ENCODE data around the gene RABGGTA.
A peak's percentile ranks its signal among the peaks of the same experiment; 100 is the strongest.

The RABGGTA gene, protein sequence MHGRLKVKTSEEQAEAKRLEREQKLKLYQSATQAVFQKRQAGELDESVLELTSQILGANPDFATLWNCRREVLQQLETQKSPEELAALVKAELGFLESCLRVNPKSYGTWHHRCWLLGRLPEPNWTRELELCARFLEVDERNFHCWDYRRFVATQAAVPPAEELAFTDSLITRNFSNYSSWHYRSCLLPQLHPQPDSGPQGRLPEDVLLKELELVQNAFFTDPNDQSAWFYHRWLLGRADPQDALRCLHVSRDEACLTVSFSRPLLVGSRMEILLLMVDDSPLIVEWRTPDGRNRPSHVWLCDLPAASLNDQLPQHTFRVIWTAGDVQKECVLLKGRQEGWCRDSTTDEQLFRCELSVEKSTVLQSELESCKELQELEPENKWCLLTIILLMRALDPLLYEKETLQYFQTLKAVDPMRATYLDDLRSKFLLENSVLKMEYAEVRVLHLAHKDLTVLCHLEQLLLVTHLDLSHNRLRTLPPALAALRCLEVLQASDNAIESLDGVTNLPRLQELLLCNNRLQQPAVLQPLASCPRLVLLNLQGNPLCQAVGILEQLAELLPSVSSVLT

DNA sequence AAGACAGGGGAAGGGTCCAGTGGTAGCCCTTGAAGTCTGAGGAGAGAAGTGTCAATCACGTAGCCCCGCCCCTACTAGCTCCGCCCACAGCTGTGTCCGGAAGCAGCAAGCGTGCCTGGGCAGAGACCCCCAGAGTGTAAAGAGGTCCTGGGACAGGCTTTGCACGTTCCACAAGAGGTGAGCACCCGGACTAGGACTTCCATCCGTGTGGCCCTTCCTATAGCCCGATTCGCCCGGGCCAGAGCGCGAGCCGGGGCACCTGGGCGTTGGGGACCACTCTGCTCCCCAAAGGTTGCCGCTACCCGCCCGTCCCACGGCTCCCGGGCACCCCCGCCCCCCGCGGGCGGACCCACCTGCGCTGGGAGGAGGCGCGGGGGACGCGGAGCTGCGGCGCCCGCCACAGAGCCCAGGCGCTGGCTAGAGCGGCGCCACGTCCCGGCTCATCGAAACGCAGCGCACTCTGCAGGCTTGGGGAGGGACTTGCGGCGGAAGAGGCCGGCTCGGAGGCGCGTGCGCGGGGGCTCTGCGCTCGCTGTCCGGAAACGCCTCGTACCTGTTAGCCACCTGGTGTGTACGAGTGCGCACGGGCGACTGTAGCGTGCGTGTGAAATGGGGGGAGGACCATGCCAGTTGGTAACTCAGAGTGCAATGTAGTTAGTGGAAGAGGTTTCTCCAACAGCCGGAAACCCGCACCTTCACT is at the start of gene RABGGTA:
RABGGTA (minus strand) TSS at position 464 of the 700 bp plus-strand sequence. CDS start 482 bp downstream, outside the sequence.
- peak in 55 of 56 donors; percentile 27 to 87 (median 72) for DNase-seq

DNA sequence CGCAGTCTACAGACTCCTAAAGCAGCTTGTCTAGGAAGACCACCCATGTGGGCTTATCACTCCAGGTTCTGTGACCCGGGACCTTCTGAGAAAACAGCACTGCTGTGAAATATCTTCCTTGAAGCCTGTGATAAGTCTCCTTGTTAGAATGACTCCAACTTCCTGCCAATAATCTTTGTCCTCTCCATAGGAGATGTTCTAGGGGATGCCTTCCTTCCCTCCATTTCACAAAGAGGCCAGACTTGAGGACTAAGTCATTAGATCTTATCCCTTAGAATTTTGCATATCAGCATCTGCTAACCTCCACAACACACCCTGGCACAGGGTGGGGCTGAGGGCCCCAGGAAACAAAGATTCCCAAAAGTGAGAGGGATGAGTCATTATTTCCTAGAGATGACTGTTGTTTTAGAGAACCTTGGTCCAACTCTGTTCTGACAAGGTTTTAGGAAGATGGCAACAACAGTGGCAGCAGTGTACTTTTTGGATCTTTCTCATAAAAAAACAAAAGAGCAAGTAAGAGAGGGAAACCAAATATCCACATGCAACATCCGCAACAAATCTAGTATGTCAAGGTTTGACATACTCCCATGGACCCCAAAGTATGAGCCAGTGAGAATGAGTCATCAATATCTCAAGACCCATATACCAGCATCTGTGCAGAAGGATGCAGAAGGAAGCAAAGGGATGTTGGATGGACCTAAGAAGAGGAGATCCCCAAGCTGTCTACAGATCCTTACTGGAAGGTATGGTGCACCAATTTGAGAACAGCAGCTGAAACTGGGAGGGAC is 45.9 kb upstream of the RABGGTA start:
- DNase-seq = no peak

DNA sequence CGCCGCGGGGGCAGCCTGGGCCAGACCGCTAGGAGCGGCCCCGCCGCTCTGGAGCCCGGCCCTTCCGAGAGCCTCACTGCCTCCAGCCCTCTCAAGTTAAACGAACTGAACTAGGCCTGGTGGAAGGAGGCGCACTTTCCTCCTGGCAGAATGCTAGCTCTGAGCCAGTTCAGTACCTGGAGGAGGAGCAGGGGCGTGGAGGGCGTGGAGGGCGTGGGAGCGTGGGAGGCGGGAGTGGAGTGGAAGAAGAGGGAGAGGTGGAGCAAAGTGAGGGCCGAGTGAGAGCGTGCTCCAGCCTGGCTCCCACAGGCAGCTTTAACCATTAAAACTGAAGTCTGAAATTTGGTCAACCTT is 45.2 kb upstream of the RABGGTA start:
- DNase-seq = no peak

DNA sequence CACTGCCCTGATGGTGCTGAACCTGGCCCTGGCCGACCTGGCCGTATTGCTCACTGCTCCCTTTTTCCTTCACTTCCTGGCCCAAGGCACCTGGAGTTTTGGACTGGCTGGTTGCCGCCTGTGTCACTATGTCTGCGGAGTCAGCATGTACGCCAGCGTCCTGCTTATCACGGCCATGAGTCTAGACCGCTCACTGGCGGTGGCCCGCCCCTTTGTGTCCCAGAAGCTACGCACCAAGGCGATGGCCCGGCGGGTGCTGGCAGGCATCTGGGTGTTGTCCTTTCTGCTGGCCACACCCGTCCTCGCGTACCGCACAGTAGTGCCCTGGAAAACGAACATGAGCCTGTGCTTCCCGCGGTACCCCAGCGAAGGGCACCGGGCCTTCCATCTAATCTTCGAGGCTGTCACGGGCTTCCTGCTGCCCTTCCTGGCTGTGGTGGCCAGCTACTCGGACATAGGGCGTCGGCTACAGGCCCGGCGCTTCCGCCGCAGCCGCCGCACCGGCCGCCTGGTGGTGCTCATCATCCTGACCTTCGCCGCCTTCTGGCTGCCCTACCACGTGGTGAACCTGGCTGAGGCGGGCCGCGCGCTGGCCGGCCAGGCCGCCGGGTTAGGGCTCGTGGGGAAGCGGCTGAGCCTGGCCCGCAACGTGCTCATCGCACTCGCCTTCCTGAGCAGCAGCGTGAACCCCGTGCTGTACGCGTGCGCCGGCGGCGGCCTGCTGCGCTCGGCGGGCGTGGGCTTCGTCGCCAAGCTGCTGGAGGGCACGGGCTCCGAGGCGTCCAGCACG is 44.6 kb upstream of the RABGGTA start:
- no peak for DNase-seq

DNA sequence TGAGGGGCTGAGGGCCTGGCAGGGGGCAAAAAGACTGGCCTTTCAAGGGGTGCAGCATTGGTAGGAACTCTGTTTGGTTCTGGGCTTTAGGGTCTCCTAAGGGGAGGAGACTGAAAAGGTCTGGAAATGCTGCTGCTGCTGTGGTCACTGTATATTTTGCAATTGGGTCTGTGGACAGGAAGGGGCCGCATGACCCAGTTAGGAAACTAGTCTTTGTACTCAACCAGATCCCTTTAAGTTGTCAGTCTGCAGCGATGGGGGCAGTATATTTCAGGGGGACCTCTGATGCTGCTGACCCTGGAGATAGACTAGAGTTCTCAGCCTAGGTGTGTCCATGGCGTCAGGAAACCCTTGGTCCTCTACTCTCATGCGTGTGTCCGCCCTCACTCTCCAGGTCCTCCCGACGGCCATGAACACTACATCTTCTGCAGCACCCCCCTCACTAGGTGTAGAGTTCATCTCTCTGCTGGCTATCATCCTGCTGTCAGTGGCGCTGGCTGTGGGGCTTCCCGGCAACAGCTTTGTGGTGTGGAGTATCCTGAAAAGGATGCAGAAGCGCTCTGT is 43.9 kb upstream of the RABGGTA start:
- no peak for DNase-seq

DNA sequence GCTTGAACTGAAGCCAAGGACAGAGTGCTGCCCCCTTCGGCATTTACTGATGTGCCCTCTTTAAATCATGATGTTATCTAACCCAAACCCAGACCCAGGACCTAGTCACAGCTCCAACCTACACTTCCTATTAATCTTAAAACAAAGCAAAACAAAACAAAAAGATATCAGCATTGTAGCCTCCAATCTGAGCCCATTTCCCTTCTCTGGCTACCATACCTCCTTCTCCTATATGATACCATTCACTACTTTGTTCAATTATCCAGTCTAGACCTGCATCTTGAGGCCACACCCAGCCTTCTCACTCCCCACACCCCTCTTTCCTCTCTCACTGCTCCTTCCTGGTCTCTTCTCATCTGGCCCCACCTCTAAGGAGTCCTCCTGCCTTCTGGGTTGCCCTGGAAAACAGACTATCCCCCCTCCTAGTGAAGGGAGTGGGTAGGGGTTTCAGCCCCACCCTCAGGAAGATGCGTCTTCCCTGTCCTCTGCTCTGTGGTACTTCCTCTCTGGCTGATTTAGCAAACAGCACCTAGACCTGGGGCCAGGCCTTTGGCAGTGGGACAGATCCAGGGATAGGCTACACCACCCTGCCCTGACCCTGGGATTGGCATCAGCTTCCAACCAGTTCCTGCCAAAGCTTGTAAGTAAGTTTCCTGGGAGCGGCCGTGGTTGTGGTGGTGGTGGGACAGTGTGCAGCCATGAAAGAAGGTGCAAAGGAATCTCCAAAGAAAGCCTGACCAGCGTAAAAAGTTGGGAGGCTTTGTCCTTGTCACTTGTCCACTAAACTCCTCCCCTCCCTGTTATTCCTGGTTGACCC is 43.2 kb upstream of the RABGGTA start:
- no peak for DNase-seq

DNA sequence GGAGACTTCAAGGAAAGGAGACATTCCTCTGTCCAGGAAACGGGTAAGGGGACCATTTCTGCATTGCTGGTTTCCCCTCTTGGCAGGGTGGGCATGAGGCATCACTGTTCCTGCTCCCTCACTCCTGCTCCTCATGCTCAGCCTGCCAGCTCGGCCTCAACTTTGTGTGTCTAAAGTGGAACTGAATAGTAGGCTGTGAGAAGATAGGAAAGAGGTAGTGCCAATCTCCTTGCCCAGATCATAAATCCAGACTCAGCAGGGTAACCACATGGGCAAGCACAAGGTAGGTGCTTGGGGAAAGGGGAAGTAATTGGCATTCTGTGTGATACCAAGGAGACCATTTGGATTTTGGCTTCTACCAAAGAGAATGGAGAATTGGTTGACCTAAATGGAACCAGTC is 42.5 kb upstream of the RABGGTA start:
- DNase-seq = no peak

DNA sequence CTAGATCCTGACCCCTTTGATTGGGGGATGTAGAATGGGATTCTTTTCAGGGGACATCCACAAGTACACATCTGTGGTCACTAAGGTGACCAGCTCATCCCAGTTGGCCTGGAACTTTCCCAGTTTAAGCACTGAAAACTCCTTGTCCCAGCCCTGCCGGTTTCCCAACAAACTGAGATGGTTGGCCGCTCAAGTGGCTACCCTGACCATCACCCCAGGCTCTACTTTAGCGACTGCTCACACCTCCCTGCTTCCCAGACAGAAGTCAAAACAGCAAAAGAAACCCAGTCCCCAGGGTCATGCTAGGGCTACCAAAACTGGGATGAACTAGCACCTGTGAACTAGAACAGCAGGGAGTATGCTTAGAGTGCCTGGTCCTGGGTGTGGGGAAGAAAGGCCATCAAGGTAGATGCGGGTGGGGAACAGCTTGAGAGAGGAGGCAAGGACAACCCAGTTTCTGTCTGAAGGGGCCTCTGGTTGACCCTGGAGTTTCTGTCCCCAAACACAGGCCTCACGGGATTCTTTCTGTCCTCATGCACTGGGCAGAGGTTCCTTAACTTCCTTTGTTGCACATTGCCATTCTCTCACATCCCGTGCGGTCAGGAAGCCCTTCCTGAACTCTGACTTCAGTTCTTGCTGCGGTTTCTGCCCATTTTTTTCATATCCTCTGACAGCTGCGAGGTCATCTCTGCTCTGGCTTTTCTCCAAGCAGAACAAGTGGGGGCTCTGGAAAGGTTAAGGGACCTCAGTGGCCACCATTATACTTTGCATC is 41.5 kb upstream of the RABGGTA start:
- no peak for DNase-seq

DNA sequence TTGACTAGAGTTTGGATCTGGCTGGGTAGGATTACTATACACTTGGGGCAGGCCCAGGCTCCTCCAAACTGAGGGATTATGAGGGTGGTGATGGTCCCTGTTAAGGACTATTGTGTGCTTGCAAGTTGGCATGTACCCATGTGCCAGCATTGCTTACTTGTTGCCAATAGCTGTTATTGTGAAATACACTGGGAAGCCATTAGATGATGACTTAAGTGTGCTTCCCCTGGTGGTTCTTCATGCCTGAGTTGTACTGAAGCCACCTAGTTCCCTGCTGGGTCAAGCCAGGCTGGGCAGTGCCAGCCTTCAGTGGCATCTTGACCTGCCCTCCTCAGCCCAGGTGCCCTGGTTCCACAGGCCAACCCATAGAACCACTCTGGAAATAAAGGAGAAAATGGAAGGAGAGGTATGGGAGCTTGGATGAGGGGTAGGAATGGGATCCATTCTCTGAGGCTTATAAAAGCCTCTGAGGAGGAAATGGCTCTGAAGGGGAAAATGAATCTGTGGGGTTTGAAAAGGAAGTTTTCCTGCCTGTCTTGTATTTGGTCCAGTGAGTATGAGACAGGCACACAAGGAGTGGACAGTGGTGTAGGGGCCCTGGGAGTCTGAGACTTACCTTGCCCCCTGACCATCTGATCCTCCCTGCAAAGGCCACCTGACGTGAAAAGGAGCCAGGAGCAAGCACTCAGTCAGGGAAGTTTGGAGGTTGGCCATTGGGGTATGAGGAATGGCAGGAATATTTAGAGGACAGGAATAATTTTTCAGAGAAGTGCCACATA is 40.6 kb upstream of the RABGGTA start:
- DNase-seq = no peak

DNA sequence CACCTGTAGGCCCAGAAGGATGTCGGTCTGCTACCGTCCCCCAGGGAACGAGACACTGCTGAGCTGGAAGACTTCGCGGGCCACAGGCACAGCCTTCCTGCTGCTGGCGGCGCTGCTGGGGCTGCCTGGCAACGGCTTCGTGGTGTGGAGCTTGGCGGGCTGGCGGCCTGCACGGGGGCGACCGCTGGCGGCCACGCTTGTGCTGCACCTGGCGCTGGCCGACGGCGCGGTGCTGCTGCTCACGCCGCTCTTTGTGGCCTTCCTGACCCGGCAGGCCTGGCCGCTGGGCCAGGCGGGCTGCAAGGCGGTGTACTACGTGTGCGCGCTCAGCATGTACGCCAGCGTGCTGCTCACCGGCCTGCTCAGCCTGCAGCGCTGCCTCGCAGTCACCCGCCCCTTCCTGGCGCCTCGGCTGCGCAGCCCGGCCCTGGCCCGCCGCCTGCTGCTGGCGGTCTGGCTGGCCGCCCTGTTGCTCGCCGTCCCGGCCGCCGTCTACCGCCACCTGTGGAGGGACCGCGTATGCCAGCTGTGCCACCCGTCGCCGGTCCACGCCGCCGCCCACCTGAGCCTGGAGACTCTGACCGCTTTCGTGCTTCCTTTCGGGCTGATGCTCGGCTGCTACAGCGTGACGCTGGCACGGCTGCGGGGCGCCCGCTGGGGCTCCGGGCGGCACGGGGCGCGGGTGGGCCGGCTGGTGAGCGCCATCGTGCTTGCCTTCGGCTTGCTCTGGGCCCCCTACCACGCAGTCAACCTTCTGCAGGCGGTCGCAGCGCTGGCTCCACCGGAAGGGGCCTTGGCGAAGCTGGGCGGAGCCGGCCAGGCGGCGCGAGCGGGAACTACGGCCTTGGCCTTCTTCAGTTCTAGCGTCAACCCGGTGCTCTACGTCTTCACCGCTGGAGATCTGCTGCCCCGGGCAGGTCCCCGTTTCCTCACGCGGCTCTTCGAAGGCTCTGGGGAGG is 39.5 kb upstream of the RABGGTA start, which contains the start of gene LTB4R:
LTB4R (plus strand) TSS at position 857 of the 959 bp plus-strand sequence. CDS start 4,150 bp downstream, outside the sequence.
- DNase-seq = peak in 44 of 56 donors; percentile 15 to 77 (median 54)

DNA sequence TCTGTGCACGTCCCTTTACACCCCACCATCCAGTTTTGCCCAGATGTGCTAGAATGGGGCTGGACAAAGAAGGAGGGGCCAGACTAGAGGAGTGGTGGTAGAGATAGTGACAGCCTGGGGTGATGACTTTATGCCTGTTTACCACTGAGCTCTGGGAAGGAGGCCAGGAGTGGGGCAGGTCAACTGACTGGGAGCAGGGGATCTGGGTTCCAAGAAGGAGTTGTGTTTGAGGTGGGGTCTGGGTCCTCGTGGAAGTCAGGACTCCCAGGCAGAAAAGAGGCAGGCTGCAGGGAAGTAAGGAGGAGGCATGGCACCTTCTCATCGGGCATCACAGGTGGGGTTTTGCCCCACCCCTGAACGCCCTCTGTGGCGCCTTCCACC is 38.9 kb upstream of the RABGGTA start:
- DNase-seq = no peak

DNA sequence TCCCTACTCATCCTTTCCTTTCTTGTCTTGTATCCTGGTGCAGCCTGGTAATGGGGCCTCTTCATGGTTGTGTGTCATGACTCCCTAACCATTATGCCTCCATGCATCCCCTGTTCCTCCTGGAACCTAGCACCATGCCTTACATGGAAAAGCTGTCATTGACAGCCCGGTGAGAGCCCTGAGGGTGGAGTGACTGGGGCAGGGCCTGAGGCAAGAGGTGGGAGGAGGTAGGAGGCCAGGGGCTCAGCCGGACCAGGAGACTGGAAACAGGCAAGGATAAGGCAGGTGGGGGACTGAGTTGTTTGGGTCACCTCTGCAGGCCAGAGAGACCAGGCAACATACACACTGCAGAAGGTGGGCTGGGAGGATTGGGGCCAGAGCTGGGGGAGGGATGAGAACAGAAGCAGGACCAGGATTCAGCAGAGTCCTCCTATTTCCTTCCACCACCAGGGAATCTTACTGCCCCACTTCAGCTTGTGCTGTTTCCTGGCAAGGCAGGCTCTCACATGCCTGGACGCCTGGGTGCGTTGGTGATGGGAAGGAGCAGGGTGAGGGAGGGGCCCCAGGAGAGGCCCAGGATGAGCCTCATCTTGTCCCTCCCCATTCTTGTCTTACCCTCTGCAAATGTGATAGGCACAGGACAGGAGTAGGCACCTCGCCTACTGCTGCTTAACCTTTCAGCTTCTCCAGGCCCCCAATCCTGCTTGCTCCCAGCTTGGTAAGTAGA is 38.3 kb upstream of the RABGGTA start, which contains the start of gene LTB4R2:
LTB4R2 (plus strand) TSS at position 603 of the 727 bp plus-strand sequence. CDS start 525 bp downstream, outside the sequence.
- DNase-seq = no peak

DNA sequence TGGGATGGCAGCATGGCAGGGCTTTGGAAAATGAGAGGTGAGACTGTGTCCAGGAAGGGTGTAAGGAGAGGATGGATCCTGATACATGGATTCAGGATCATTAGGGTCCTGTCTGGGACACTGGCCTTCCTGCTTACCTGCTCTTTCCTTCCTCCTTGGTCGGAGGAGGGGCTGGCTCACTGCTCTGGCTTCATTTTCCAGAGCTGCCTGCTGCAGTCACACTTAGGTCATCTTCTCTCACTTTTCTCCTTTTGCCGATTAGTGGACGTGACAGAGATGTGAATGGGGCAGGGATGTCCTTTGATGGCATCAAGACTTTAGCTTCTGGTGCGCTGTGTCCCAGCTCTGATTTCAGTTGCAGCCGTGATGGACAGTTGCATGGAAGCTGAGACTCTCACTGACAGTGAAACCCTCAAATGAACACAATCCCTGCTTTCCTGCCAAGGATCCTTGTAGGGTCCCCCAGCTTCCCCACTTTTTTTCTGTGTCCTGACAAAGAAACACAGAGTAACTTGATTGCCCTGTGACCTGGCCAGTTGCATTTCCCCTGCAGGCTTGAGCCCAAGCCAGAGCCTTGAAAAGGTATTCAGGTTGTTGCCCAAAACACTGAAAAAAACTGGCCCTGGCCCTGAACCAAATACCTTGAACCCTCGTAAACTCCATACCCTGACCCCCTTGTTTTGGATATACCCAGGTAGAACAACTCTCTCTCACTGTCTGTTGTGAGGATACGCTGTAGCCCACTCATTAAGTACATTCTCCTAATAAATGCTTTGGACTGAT is 37.1 kb upstream of the RABGGTA start:
- peak in 3 of 56 donors; percentile 7 to 23 (median 12) for DNase-seq

DNA sequence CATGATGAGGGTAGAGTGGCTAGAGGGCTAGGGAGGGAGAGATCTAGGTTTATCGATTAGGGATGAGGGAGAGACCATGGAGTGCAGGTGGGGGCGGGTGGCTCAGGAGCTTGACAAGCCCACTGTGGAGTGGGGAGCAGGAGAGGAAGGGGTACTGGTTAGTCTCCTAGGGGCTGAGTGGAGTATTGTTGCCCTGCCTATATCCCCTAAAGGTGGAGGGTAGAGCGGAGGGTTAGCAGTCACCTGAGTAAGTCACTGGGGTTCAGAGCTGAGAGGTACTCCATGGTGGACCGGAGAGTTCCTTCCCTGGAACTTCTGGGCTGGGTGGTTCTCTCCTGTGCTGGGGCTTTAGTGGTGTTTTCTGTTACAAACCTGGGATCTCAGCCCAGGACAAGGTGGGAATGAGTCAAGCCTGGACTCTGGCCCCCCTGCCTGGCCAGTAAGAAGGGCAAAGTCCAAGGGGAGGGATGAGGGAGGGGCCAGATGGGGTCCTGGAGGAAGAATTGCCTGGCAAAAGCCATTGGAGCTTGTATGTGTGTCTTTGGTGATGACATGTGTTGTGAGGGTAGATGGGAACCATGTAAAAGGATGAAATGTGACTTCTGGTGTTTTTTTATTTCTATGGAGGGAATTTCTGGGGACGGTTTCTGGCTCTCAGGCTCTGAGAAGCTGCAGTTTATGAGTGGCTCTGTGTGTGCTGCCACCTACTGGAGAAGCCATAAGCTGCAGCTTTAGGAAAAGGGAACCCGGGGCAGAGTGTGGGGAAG is 36.4 kb upstream of the RABGGTA start, which contains the start of gene CIDEB:
CIDEB (minus strand) TSS at position 403 of the 767 bp plus-strand sequence; CDS start at position 284, 119 bp downstream.
- DNase-seq = peak in 32 of 56 donors; percentile 2 to 79 (median 22)
